SK-N-SH treated with all-trans-retinoic acid at 6 μM for 48 hours (cell line): Measurements from ENCODE around the gene IQCN.

Experiments used
- ATAC-seq: fragments of 200-7000 bp; cut with Tn5 transposase; 3 replicates; pipeline ENCODE4 v1.9.1; 2020; ENCODE audit warnings: mild to moderate bottlenecking, moderate library complexity
- ARNTL ChIP-seq: fragments of 450-650 bp; formaldehyde crosslinking; IDR thresholded peaks from 2 replicates; pipeline ENCODE4 v1.5.0; 2020; ENCODE audit warnings: low read depth, mild to moderate bottlenecking, moderate library complexity, borderline replicate concordance
- CREB5 ChIP-seq: fragments of 250-450 bp; sonication (Bioruptor Pico); IDR thresholded peaks from 2 replicates; pipeline ENCODE4 v1.5.1; 2020; ENCODE audit warnings: low read depth, mild to moderate bottlenecking, moderate library complexity
- CSDC2 ChIP-seq: fragments of 250-450 bp; sonication (Bioruptor Pico); IDR thresholded peaks from 2 replicates; pipeline ENCODE4 v1.5.0; 2020; ENCODE audit warnings: mild to moderate bottlenecking, moderate library complexity
- CSRNP3 ChIP-seq: fragments of 250-450 bp; sonication (Bioruptor Pico); IDR thresholded peaks from 2 replicates; pipeline ENCODE4 v1.5.1; 2021; ENCODE audit warnings: mild to moderate bottlenecking, moderate library complexity
- ESRRG ChIP-seq: fragments of 250-450 bp; sonication (Bioruptor Pico); IDR thresholded peaks from 2 replicates; pipeline ENCODE4 v1.6.1; 2021; ENCODE audit warnings: mild to moderate bottlenecking
- GLIS3 ChIP-seq: fragments of 250-450 bp; sonication (Bioruptor Pico); IDR thresholded peaks from 2 replicates; pipeline ENCODE4 v1.5.0; 2020; ENCODE audit warnings: mild to moderate bottlenecking, moderate library complexity
- ISL1 ChIP-seq: fragments of 250-450 bp; sonication (Bioruptor Pico); IDR thresholded peaks from 2 replicates; pipeline ENCODE4 v2.1.2; 2022; ENCODE audit warnings: mild to moderate bottlenecking, moderate library complexity
- OSR1 ChIP-seq: fragments of 250-450 bp; sonication (Bioruptor Pico); IDR thresholded peaks from 2 replicates; pipeline ENCODE4 v1.8.0; 2022; ENCODE audit warnings: moderate library complexity, mild to moderate bottlenecking, inconsistent platforms
- POU6F1 ChIP-seq: fragments of 250-450 bp; sonication (Bioruptor Pico); IDR thresholded peaks from 2 replicates; pipeline ENCODE4 v1.8.0; 2021; ENCODE audit warnings: low read depth, mild to moderate bottlenecking, moderate library complexity, borderline replicate concordance
- PPARA ChIP-seq: fragments of 250-450 bp; sonication (Bioruptor Pico); IDR thresholded peaks from 2 replicates; pipeline ENCODE4 v1.5.0; 2020; ENCODE audit warnings: mild to moderate bottlenecking, borderline replicate concordance
- RARB ChIP-seq: fragments of 250-450 bp; sonication (Bioruptor Pico); IDR thresholded peaks from 2 replicates; pipeline ENCODE4 v1.8.0; 2021; ENCODE audit warnings: mild to moderate bottlenecking, moderate library complexity
- SNAI2 ChIP-seq: fragments of 250-450 bp; sonication (Bioruptor Pico); IDR thresholded peaks from 2 replicates; pipeline ENCODE4 v1.5.0; 2020; ENCODE audit warnings: mild to moderate bottlenecking, moderate library complexity
- TCF4 ChIP-seq: fragments of 250-450 bp; sonication (Bioruptor Pico); IDR thresholded peaks from 2 replicates; pipeline ENCODE4 v1.8.0; 2021; ENCODE audit warnings: mild to moderate bottlenecking, moderate library complexity, borderline replicate concordance
- TOX ChIP-seq: fragments of 250-450 bp; sonication (Bioruptor Pico); IDR thresholded peaks from 2 replicates; pipeline ENCODE4 v1.8.0; 2021; ENCODE audit warnings: mild to moderate bottlenecking, moderate library complexity, borderline replicate concordance
- TSHZ2 ChIP-seq: fragments of 250-450 bp; sonication (Bioruptor Pico); IDR thresholded peaks from 2 replicates; pipeline ENCODE4 v1.5.0; 2020; ENCODE audit warnings: mild to moderate bottlenecking, moderate library complexity
- ZC3H10 ChIP-seq: fragments of 250-450 bp; sonication (Bioruptor Pico); IDR thresholded peaks from 2 replicates; pipeline ENCODE4 v1.5.1; 2021; ENCODE audit warnings: mild to moderate bottlenecking, moderate library complexity
- ZFP3 ChIP-seq: fragments of 250-450 bp; sonication (Bioruptor Pico); IDR thresholded peaks from 2 replicates; pipeline ENCODE4 v1.5.0; 2020; ENCODE audit warnings: mild to moderate bottlenecking, moderate library complexity
- ZFP30 ChIP-seq: fragments of 450-650 bp; formaldehyde crosslinking; IDR thresholded peaks from 2 replicates; pipeline ENCODE4 v1.5.0; 2022; ENCODE audit warnings: mild to moderate bottlenecking, moderate library complexity
- ZNF565 ChIP-seq: fragments of 450-650 bp; formaldehyde crosslinking; conservative IDR thresholded peaks from 2 replicates; pipeline ENCODE4 v1.5.0; 2020; ENCODE audit warnings: low read depth, mild to moderate bottlenecking, moderate library complexity
- ZNF70 ChIP-seq: fragments of 450-650 bp; formaldehyde crosslinking; IDR thresholded peaks from 2 replicates; pipeline ENCODE4 v1.5.0; 2020; ENCODE audit warnings: mild to moderate bottlenecking, moderate library complexity
- ZNF8 ChIP-seq: fragments of 450-650 bp; formaldehyde crosslinking; IDR thresholded peaks from 2 replicates; pipeline ENCODE4 v1.5.0; 2020; ENCODE audit warnings: mild to moderate bottlenecking, moderate library complexity

The IQCN gene

GRCh38 chr19:18261474-18261873 is 12.8 kb downstream of the IQCN start:
- ATAC-seq: no peak

GRCh38 chr19:18259893-18260292 is 14.4 kb downstream of the IQCN start:
- no peak for TF ChIP-seq CREB5 (CRISPR knock-in tag)
- no peak for TF ChIP-seq SNAI2
- no peak for TF ChIP-seq ZC3H10 (CRISPR knock-in tag)
- TF ChIP-seq TCF4 (CRISPR knock-in tag): no peak
- TF ChIP-seq ZNF565: no peak
- TF ChIP-seq TOX: no peak
- no peak for TF ChIP-seq ZNF8
- no peak for TF ChIP-seq ESRRG
- TF ChIP-seq GLIS3 (CRISPR knock-in tag): no peak
- no peak for TF ChIP-seq ZFP30 (CRISPR knock-in tag)
- TF ChIP-seq OSR1: no peak
- no peak for TF ChIP-seq TSHZ2 (CRISPR knock-in tag)
- TF ChIP-seq ZFP3 (CRISPR knock-in tag): no peak
- no peak for TF ChIP-seq RARB (CRISPR knock-in tag)
- TF ChIP-seq CSRNP3: no peak
- TF ChIP-seq ARNTL (CRISPR knock-in tag): no peak
- no peak for TF ChIP-seq CSDC2 (CRISPR knock-in tag)
- TF ChIP-seq PPARA (CRISPR knock-in tag): no peak
- no peak for TF ChIP-seq POU6F1 (CRISPR knock-in tag)
- no peak for ATAC-seq

More at GRCh38 chr19:18261474-18261873, 12.8 kb downstream of the IQCN start:
- no peak for TF ChIP-seq POU6F1 (CRISPR knock-in tag)
- no peak for TF ChIP-seq ZFP30 (CRISPR knock-in tag)

- no peak for ATAC-seq
- TF ChIP-seq TSHZ2 (CRISPR knock-in tag) (no peak), CREB5 (CRISPR knock-in tag) (no peak), ISL1 (CRISPR knock-in tag) (no peak), ZNF70 (CRISPR knock-in tag) (no peak)
These were observed 16.5 kb downstream of the IQCN start for GRCh38 chr19:18257503-18258470.
